ENCODE measurements around the gene SMURF2.

DNA sequence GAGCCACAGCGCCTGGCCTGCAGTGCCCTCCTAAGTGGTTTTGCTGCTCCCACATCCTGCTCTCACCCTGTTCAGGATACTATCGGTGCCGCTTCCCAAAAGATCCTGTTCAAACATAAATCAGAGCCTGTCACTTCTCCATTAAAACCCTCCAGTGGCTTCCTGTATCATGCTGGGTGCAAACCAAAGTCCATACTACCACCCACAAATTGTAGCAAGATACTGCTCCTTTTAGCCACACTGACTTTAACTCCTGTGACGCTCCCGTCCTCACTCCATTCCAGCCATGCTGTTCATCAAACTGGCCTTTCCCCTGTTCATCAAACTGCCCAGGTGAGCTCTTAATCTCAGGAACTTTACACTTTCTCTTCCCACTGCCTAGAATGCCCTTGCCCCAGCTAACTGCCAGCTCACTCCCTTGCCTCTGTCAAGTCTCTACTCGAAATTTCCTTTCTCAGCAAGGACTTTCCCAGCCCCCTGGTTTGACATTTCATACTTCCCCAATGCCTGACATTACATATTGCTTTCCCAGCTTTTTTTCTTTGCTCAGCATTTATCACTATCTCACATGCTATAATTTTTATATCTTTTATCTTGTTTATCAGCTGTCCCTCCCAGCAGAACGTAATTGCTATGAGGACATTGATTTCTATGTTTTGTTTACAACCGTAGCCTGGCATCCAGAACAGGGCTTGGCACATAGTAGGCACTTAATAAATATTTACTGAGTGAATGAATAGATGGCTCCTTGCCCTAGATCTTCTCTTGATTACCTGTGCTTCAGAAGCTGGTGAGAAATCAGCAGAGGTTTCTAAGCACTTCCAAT, 44.3 kb upstream of the SMURF2 start:
- TF ChIP-seq CTCF (IDR thresholded peaks at IDR 0.05) (no peak), POLR2A (IDR thresholded peaks at IDR 0.05) (no peak)

Data from uterus (tissue), 2 donors.